ENCODE results near the gene RNASE13. TPM values are rescaled to one million over a fixed set of nuclear protein-coding genes. Genes with fewer than 3 reads are reported as not detected.
A peak's percentile ranks its signal among the peaks of the same experiment; 100 is the strongest.

Gene RNASE13
- total and polyA plus RNA-seq, 8 donors = 0.13 TPM; not detected in 7

DNA sequence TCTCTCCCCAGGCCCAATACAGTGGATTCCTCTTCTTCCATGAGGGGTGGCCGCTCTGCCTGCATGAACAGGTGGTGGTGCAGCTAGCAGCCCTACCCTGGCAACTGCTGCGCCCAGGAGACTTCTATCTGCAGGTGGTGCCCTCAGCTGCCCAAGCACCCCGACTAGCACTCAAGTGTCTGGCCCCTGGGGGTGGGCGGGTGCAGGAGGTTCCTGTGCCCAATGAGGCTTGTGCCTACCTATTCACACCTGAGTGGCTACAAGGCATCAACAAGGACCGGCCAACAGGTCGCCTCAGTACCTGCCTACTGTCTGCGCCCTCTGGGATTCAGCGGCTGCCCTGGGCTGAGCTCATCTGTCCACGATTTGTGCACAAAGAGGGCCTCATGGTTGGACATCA lies 39.3 kb upstream of the RNASE13 start:
- intact Hi-C loops (cut with DNase I) = no loop called here
- peak in 1 of 4 donors; percentile 61 for DNase-seq
- H3K4me3 ChIP-seq = no peak overlapping the region
- ATAC-seq = no peak
- TF ChIP-seq, protein P1, sequence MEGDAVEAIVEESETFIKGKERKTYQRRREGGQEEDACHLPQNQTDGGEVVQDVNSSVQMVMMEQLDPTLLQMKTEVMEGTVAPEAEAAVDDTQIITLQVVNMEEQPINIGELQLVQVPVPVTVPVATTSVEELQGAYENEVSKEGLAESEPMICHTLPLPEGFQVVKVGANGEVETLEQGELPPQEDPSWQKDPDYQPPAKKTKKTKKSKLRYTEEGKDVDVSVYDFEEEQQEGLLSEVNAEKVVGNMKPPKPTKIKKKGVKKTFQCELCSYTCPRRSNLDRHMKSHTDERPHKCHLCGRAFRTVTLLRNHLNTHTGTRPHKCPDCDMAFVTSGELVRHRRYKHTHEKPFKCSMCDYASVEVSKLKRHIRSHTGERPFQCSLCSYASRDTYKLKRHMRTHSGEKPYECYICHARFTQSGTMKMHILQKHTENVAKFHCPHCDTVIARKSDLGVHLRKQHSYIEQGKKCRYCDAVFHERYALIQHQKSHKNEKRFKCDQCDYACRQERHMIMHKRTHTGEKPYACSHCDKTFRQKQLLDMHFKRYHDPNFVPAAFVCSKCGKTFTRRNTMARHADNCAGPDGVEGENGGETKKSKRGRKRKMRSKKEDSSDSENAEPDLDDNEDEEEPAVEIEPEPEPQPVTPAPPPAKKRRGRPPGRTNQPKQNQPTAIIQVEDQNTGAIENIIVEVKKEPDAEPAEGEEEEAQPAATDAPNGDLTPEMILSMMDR (IDR thresholded peaks at IDR 0.05) = no peak
- H3K36me3 ChIP-seq = peaks cover 4 to 47% of the 10 kb centered on the region in 2 donors
- no peaks in the 10 kb centered on the region for H3K9me3 ChIP-seq
- H3K27ac ChIP-seq = no peak overlapping the region
- peaks cover 13 to 37% of the 10 kb centered on the region in 2 donors for H3K4me1 ChIP-seq
- peaks cover 4 to 13% of the 10 kb centered on the region in 2 donors for H3K27me3 ChIP-seq

GRCh38 chr14:21072781-21073339 lies 38.3 kb upstream of the RNASE13 start:
- Histone ChIP-seq H3K27me3 (peaks cover 4 to 21% of the 10 kb centered on the region in 2 donors), H3K36me3 (peaks cover 0 to 37% of the 10 kb centered on the region in 2 donors), H3K4me3 (no peak overlapping the region), H3K9me3 (no peaks in the 10 kb centered on the region), H3K27ac (peak overlapping the region; percentile 88 to 89), H3K4me1 (peaks cover 17 to 44% of the 10 kb centered on the region in 2 donors)
- TF ChIP-seq, protein P1 (IDR thresholded peaks at IDR 0.05) = no peak
- DNase-seq (no peak), ATAC-seq (no peak)
- intact Hi-C loops (cut with DNase I) = no loop called here

DNA sequence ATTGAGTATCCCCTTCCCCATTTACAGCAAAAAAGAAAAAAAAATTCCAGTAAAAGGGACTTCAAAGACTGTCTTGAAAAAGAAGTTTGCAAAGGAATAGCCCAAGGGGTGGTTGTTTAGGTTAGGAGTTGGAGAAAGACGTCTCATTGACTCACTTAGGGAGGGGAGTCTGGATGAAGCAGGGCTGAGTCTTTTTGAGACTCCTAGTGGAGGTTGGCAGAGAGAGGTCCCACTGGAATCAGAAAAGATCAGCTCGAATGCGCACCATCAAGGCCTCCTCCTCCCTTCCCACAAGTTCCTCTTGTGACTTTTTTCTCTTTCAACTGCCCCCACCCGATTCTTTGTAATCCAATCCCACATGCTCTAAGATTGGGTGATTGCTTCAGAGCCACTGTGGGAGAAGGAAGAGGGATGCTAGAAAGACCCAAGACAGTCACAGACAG lies 37.4 kb upstream of the RNASE13 start:
- peak in 1 of 4 donors; percentile 40 for DNase-seq
- Histone ChIP-seq H3K4me1 (peaks cover 17 to 44% of the 10 kb centered on the region in 2 donors), H3K4me3 (peak overlapping the region in 1 of 2 donors; percentile 67), H3K27me3 (peaks cover 4 to 29% of the 10 kb centered on the region in 2 donors), H3K36me3 (peaks cover 0 to 31% of the 10 kb centered on the region in 2 donors), H3K27ac (peak overlapping the region; percentile 88 to 89), H3K9me3 (no peaks in the 10 kb centered on the region)
- ATAC-seq = peak; percentile 2
- TF ChIP-seq, protein P1 (IDR thresholded peaks at IDR 0.05) = no peak
- intact Hi-C loops (cut with DNase I) = no loop called here

- H3K27ac ChIP-seq = peak overlapping the region; percentile 88 to 89
- intact Hi-C loops (cut with DNase I) = no loop called here
- no peaks in the 10 kb centered on the region for H3K9me3 ChIP-seq
- TF ChIP-seq, protein P1 (IDR thresholded peaks at IDR 0.05) = no peak
- DNase-seq (peak; percentile 89 to 96 (median 94)), ATAC-seq (peak; percentile 70)
- peak overlapping the region; percentile 67 to 74 for H3K4me3 ChIP-seq
- H3K4me1 ChIP-seq = peaks cover 17 to 44% of the 10 kb centered on the region in 2 donors
- peaks cover 0 to 27% of the 10 kb centered on the region in 2 donors for H3K36me3 ChIP-seq
- peaks cover 4 to 32% of the 10 kb centered on the region in 2 donors for H3K27me3 ChIP-seq
Measured at GRCh38 chr14:21071225-21072030, 36.8 kb upstream of the RNASE13 start.

Measured in left lung (tissue), 10 donors.